ENCODE data around the gene ZMAT5. TPM values are rescaled to one million over a fixed set of nuclear protein-coding genes. Genes with fewer than 3 reads are reported as not detected.

ZMAT5 gene
- total RNA-seq, 1 experiment from 2014 or later = 36.8 TPM

- Histone ChIP-seq H3K4me3 (no peak overlapping the region), H3K27me3 (replicated peaks) (peaks cover 17% of the 10 kb centered on the region), H3K9me3 (replicated peaks) (no peaks in the 10 kb centered on the region), H3K36me3 (no peaks in the 10 kb centered on the region), H3K27ac (no peak overlapping the region), H3K4me1 (replicated peaks) (peaks cover 15% of the 10 kb centered on the region)
- no peak for DNase-seq (ENCODE audit: low read depth in 1 of 2, low spot score in 2 of 2)
Measured at GRCh38 chr22:29724843-29725242, 42.0 kb downstream of the ZMAT5 start.

GRCh38 chr22:29723766-29724165 is 43.0 kb downstream of the ZMAT5 start:
- peaks cover 26% of the 10 kb centered on the region for H3K27me3 ChIP-seq (replicated peaks)
- no peaks in the 10 kb centered on the region for H3K9me3 ChIP-seq (replicated peaks)
- H3K4me3 ChIP-seq = no peak overlapping the region
- H3K27ac ChIP-seq = no peak overlapping the region
- H3K36me3 ChIP-seq = no peaks in the 10 kb centered on the region
- peaks cover 15% of the 10 kb centered on the region for H3K4me1 ChIP-seq (replicated peaks)
- DNase-seq (ENCODE audit: low read depth in 1 of 2, low spot score in 2 of 2) = no peak

DNA sequence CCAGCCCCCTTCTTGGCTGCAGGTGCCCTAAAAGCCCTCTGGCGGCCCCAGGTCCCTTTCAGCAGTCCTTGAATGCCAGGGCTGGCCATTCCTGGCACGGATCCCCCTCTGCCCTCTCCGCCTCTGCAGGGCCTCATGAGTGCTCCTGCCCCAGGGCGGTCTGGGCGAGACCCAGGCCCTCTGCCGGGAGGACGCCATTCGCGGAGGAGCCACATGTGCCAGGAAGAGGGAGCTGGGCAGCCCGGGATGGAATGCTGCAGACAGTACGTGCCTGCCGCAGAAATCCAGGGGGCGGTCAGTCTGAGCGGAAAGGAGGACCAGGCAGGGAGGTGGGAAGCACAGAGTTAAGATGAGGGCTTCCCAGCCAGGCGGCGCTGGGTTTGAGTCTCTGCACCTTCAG is 44.2 kb downstream of the ZMAT5 start:
- H3K27me3 ChIP-seq (replicated peaks) = peaks cover 32% of the 10 kb centered on the region
- H3K4me3 ChIP-seq = no peak overlapping the region
- peaks cover 15% of the 10 kb centered on the region for H3K4me1 ChIP-seq (replicated peaks)
- H3K36me3 ChIP-seq = no peaks in the 10 kb centered on the region
- no peak overlapping the region for H3K27ac ChIP-seq
- H3K9me3 ChIP-seq (replicated peaks) = no peaks in the 10 kb centered on the region
- peak in 1 of 2 experiments; percentile 33 for DNase-seq (ENCODE audit: low read depth in 1 of 2, low spot score in 2 of 2)

- Histone ChIP-seq H3K36me3 (no peaks in the 10 kb centered on the region), H3K27ac (no peak overlapping the region), H3K4me1 (replicated peaks) (peaks cover 15% of the 10 kb centered on the region), H3K9me3 (replicated peaks) (no peaks in the 10 kb centered on the region), H3K27me3 (replicated peaks) (peaks cover 32% of the 10 kb centered on the region), H3K4me3 (no peak overlapping the region)
- peak in 1 of 2 experiments; percentile 64 for DNase-seq (ENCODE audit: low read depth in 1 of 2, low spot score in 2 of 2)
Measured at GRCh38 chr22:29722151-29722550, 44.7 kb downstream of the ZMAT5 start.

DNA sequence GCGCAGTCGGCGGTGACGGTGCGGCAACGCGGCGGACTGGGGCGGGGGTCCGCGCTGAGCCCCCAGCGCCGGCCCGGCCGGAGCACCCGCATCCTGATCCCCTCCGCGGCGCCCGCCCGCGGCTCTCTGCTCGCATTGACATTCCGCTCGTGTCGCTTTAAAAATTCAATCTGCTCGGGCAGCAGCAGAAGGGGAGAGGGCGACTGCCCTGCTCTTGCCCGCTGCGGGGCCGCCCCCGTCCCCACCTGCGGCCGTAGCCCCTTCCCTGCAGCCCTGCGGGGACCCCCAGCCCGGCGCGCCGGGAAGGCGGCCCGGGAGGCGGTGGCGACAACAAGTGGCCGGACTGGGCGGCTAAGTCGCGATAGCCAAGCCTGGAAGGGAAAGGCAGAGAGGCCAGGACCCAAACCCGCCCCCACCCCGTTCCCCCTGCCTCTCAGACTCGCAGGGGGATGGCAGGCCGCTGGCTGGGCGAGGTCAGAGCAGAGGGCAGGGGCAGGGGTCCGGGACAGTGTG is 45.9 kb downstream of the ZMAT5 start:
- Histone ChIP-seq H3K36me3 (no peaks in the 10 kb centered on the region), H3K4me3 (no peak overlapping the region), H3K27me3 (replicated peaks) (peaks cover 38% of the 10 kb centered on the region), H3K27ac (no peak overlapping the region), H3K4me1 (replicated peaks) (peaks cover 13% of the 10 kb centered on the region), H3K9me3 (replicated peaks) (no peaks in the 10 kb centered on the region)
- DNase-seq (ENCODE audit: low read depth in 1 of 2, low spot score in 2 of 2) = no peak

DNA sequence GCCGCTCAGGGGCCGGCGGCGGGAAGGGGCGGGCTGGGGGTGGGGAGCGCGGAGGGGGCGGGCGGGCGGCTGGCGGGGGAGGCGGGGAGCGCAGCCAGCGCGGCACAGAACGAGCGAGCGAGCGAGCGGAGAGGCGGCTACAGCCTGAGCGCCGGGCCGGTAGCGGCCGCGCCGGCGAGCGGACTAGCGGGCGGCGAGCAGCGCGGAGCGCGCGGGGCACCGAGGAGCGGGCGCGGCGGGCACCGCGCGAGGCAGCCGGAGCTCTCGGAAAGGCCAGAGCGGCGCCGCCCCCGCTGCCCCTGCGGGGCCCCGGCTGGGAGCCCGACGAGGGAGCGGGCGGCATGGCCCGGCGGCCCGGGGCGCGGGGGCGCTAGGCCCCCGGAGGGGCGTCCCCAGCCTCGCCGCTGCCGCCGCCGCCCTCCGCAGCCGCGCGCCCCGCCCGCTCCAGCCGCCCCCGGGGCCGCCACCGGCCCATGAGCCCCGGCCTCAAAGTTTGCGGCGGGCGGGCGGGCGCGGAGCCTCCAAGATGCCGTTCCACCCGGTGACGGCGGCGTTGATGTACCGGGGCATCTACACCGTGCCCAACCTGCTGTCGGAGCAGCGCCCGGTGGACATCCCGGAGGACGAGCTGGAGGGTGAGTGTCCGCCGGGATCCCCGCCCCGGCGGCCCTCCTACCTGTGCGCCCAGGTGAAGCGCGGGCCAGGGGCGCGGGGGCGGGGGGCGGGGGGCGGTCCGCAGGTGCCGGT is 46.7 kb downstream of the ZMAT5 start, which contains the start of gene CABP7:
Gene CABP7 (plus strand): TSS at position 105 of the 747 bp plus-strand sequence. CDS start 422 bp downstream, at position 527.
- H3K27me3 ChIP-seq (replicated peaks) = peaks cover 38% of the 10 kb centered on the region
- no peak for DNase-seq (ENCODE audit: low read depth in 1 of 2, low spot score in 2 of 2)
- no peak within 1 kb of the TSS for H3K27ac ChIP-seq
- H3K36me3 ChIP-seq = no peaks in the 10 kb centered on the region
- H3K4me3 ChIP-seq = no peak within 1 kb of the TSS
- no peaks in the 10 kb centered on the region for H3K9me3 ChIP-seq (replicated peaks)
- peaks cover 13% of the 10 kb centered on the region for H3K4me1 ChIP-seq (replicated peaks)

DNA sequence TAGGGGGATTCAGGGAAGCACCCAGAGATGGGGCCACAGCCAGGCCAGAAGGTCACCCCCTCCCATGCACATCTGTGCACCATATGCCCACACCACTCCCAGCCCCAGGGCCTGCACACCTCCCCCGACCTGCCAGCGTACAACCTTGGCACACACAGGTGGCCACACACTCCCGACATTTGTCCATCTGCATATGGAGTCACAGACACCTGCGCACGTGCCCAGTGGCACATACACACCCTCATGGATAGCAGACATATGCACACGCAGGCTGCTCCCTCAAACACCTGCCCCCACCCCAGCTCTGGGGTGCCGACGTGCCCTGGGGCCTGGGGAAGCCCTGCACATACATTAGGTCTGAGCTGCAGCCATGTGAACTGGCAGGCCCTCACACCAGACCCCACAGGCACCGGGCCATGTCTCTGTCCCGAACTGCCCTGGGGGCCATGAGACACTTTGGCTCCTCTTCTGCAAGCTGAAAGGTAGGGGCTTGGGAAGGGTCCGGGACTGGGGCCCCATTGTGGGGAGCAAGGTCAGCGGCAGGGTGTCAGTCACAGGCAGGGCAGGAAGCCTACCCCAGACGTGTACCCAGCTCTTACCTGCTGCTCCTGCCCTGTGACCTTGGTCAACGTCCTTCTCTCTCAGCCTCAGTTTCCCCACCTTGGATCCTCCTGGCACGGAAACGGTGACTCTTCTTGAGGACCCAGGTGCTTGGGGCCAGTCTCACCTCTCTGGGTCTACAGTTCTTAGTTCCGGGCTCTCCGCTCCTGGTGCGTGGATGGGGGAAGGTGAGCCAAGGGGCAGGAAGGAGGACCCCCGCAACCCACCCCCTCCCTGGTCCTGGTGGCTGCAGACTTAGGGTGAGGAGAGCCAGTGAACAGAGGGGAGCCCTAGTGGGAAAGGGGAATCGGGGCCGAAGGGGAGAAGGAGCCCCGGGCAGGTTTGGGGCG is 47.6 kb downstream of the ZMAT5 start:
- Histone ChIP-seq H3K27ac (no peak overlapping the region), H3K9me3 (replicated peaks) (no peaks in the 10 kb centered on the region), H3K36me3 (no peaks in the 10 kb centered on the region), H3K27me3 (replicated peaks) (peaks cover 38% of the 10 kb centered on the region), H3K4me3 (no peak overlapping the region), H3K4me1 (replicated peaks) (peaks cover 13% of the 10 kb centered on the region)
- DNase-seq (ENCODE audit: low read depth in 1 of 2, low spot score in 2 of 2) = no peak

GRCh38 chr22:29717789-29718188 is 49.0 kb downstream of the ZMAT5 start:
- H3K9me3 ChIP-seq (replicated peaks) = no peaks in the 10 kb centered on the region
- no peak overlapping the region for H3K4me3 ChIP-seq
- H3K36me3 ChIP-seq = no peaks in the 10 kb centered on the region
- no peak for DNase-seq (ENCODE audit: low read depth in 1 of 2, low spot score in 2 of 2)
- no peak overlapping the region for H3K27ac ChIP-seq
- H3K4me1 ChIP-seq (replicated peaks) = peaks cover 12% of the 10 kb centered on the region
- peaks cover 38% of the 10 kb centered on the region for H3K27me3 ChIP-seq (replicated peaks)

GRCh38 chr22:29716814-29717545 is 49.8 kb downstream of the ZMAT5 start:
- Histone ChIP-seq H3K27me3 (replicated peaks) (peaks cover 34% of the 10 kb centered on the region), H3K9me3 (replicated peaks) (no peaks in the 10 kb centered on the region), H3K27ac (no peak overlapping the region), H3K4me1 (replicated peaks) (peaks cover 4% of the 10 kb centered on the region), H3K4me3 (no peak overlapping the region), H3K36me3 (no peaks in the 10 kb centered on the region)
- peak; percentile 56 to 69 for DNase-seq (ENCODE audit: low read depth in 1 of 2, low spot score in 2 of 2)

DNA sequence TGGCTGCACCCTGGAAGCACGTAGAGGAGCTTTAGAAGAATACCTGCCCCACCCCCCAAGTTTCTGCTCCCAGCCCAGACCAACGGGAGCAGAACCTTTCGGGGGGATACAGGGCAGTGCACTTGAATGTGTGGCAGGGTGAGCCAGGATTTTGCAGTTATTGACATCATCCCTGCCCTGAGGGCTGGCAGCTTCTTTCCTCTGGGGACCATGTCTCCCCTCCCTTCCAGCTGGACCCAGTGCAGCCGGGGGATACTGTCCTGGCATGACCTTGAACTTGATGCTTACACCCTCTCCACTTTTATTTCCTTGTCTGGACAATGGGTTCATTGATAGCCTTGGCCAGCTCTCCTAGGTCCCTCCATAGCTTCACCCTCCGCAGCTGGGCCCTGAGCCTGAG is 51.1 kb downstream of the ZMAT5 start:
- Histone ChIP-seq H3K27me3 (replicated peaks) (peaks cover 24% of the 10 kb centered on the region), H3K4me1 (replicated peaks) (no peaks in the 10 kb centered on the region; the same call in 1 of the 2 replicates), H3K4me3 (no peak overlapping the region), H3K9me3 (replicated peaks) (no peaks in the 10 kb centered on the region), H3K27ac (no peak overlapping the region), H3K36me3 (no peaks in the 10 kb centered on the region)
- no peak for DNase-seq (ENCODE audit: low read depth in 1 of 2, low spot score in 2 of 2)

GRCh38 chr22:29715240-29715639 is 51.6 kb downstream of the ZMAT5 start:
- Histone ChIP-seq H3K27ac (no peak overlapping the region), H3K9me3 (replicated peaks) (no peaks in the 10 kb centered on the region), H3K27me3 (replicated peaks) (peaks cover 22% of the 10 kb centered on the region), H3K4me3 (no peak overlapping the region), H3K4me1 (replicated peaks) (no peaks in the 10 kb centered on the region), H3K36me3 (no peaks in the 10 kb centered on the region)
- no peak for DNase-seq (ENCODE audit: low read depth in 1 of 2, low spot score in 2 of 2)

DNA sequence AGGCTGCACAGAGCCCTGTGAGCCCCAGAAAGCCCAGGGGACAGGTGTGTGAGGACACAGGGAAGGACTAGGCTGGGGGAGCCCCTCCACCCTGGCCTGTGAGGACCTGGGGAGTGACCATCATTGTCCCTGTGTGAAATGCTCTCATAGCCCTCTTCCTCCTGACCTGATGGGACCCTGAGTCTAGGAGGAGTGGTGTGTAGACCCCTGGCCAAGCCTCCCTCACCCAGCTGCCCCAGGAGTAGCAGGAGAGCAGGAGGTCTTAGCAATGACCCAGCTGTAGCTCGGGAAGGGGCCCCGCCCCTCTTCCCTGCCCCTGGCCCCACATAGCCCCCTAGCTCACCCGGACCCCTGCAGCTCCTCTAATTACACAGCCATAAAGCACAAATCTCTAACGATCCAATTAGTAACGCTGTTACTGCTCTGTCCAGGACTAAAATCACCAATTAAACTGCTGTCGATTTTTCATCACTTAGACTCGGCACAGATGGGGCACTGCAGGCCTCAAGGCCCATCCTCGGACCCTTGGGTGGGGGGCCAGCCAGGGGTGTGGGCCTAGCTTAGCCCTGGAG is 53.6 kb downstream of the ZMAT5 start:
- Histone ChIP-seq H3K9me3 (replicated peaks) (no peaks in the 10 kb centered on the region), H3K27ac (no peak overlapping the region), H3K4me1 (replicated peaks) (no peaks in the 10 kb centered on the region), H3K36me3 (no peaks in the 10 kb centered on the region), H3K4me3 (no peak overlapping the region), H3K27me3 (replicated peaks) (peaks cover 8% of the 10 kb centered on the region)
- DNase-seq (ENCODE audit: low read depth in 1 of 2, low spot score in 2 of 2) = no peak

- H3K36me3 ChIP-seq = no peaks in the 10 kb centered on the region
- no peak overlapping the region for H3K4me3 ChIP-seq
- H3K27me3 ChIP-seq (replicated peaks) = peaks cover 6% of the 10 kb centered on the region
- H3K9me3 ChIP-seq (replicated peaks) = no peaks in the 10 kb centered on the region
- no peak for DNase-seq (ENCODE audit: low read depth in 1 of 2, low spot score in 2 of 2)
- H3K4me1 ChIP-seq (replicated peaks) = no peaks in the 10 kb centered on the region
- H3K27ac ChIP-seq = no peak overlapping the region
Measured at GRCh38 chr22:29712119-29712518, 54.7 kb downstream of the ZMAT5 start.

Measured in SJSA1 (cell line).